ENCODE measurements around the gene CELA1.
"Not testable (repeated sequence)": the region's sequence is repeated elsewhere in the genome, so short reads cannot be mapped to it uniquely, and the experiment has no call there.

CELA1 gene

GRCh38 chr12:51323966-51324895, 22.2 kb downstream of the CELA1 start, which contains the start of gene BIN2:
TSS of gene BIN2 (minus strand) at chr12:51324174. CDS start at chr12:51324102, 72 bp downstream.
- Mint-ChIP-seq H3K36me3 (peaks cover 43% of the 10 kb centered on the region), H3K4me1 (peaks cover 93% of the 10 kb centered on the region), H3K9me3 (peaks cover 3% of the 10 kb centered on the region), H3K4me3 (peak within 1 kb of the TSS; percentile 98), H3K27ac (peak within 1 kb of the TSS; percentile 94), H3K27me3 (no peaks in the 10 kb centered on the region)
- CTCF ChIA-PET: interaction anchor here (0.7 to 7.9 kb wide), 3 partner anchors 17 to 808 kb away, joined by 3 to 50 read pairs (median 6); no protein-coding TSS in a partner anchor
- DNase-seq: peak; percentile 86

GRCh38 chr12:51323317-51323960, 23.0 kb downstream of the CELA1 start:
- H3K4me1 Mint-ChIP-seq: peaks cover 93% of the 10 kb centered on the region
- peak overlapping the region; percentile 98 for H3K4me3 Mint-ChIP-seq
- peak overlapping the region; percentile 94 for H3K27ac Mint-ChIP-seq
- H3K36me3 Mint-ChIP-seq: peaks cover 48% of the 10 kb centered on the region
- DNase-seq: peak; percentile 76
- H3K27me3 Mint-ChIP-seq: no peaks in the 10 kb centered on the region
- CTCF ChIA-PET: interaction anchor here (1.6 to 7.9 kb wide), 3 partner anchors 18 to 105 kb away, joined by 4 to 50 read pairs (median 6); partner anchors contain the start of gene POU6F1
- H3K9me3 Mint-ChIP-seq: peaks cover 3% of the 10 kb centered on the region

- no peaks in the 10 kb centered on the region for H3K27me3 Mint-ChIP-seq
- H3K36me3 Mint-ChIP-seq: peaks cover 55% of the 10 kb centered on the region
- H3K4me1 Mint-ChIP-seq: peaks cover 92% of the 10 kb centered on the region
- DNase-seq: peak; percentile 33
- peak overlapping the region; percentile 94 for H3K27ac Mint-ChIP-seq
- H3K4me3 Mint-ChIP-seq: peak overlapping the region; percentile 98
- CTCF ChIA-PET: interaction anchor here (1.6 to 7.9 kb wide), 3 partner anchors 19 to 104 kb away, joined by 4 to 50 read pairs (median 5); partner anchors contain the start of gene POU6F1
- peaks cover 3% of the 10 kb centered on the region for H3K9me3 Mint-ChIP-seq
These were observed 24.0 kb downstream of the CELA1 start for GRCh38 chr12:51322452-51322851.

- peak overlapping the region; percentile 94 for H3K27ac Mint-ChIP-seq
- peaks cover 59% of the 10 kb centered on the region for H3K36me3 Mint-ChIP-seq
- DNase-seq: no peak
- CTCF ChIA-PET: interaction anchor here (1.6 to 7.9 kb wide), 4 partner anchors 9 to 104 kb away, joined by 4 to 50 read pairs (median 4); partner anchors contain the start of gene POU6F1
- H3K4me1 Mint-ChIP-seq: peaks cover 91% of the 10 kb centered on the region
- no peaks in the 10 kb centered on the region for H3K27me3 Mint-ChIP-seq
- H3K9me3 Mint-ChIP-seq: peaks cover 3% of the 10 kb centered on the region
- peak overlapping the region; percentile 98 for H3K4me3 Mint-ChIP-seq
These were observed 24.6 kb downstream of the CELA1 start for GRCh38 chr12:51321882-51322281.

- Mint-ChIP-seq H3K9me3 (peaks cover 3% of the 10 kb centered on the region), H3K4me3 (peak overlapping the region; percentile 98), H3K4me1 (peaks cover 87% of the 10 kb centered on the region), H3K36me3 (peaks cover 64% of the 10 kb centered on the region), H3K27me3 (no peaks in the 10 kb centered on the region), H3K27ac (peak overlapping the region; percentile 94)
- CTCF ChIA-PET: interaction anchor here (0.6 to 7.9 kb wide), 3 partner anchors 10 to 556 kb away, joined by 3 to 50 read pairs (median 4); no protein-coding TSS in a partner anchor
- DNase-seq: peak; percentile 41
These were observed 25.7 kb downstream of the CELA1 start for GRCh38 chr12:51320695-51321320.

- DNase-seq: no peak
- Mint-ChIP-seq H3K4me3 (peak overlapping the region; percentile 98), H3K9me3 (peaks cover 3% of the 10 kb centered on the region), H3K4me1 (peaks cover 87% of the 10 kb centered on the region), H3K27me3 (no peaks in the 10 kb centered on the region), H3K27ac (peak overlapping the region; percentile 94), H3K36me3 (peaks cover 69% of the 10 kb centered on the region)
- CTCF ChIA-PET: interaction anchor here (0.6 to 7.9 kb wide), 3 partner anchors 11 to 555 kb away, joined by 3 to 50 read pairs (median 4); no protein-coding TSS in a partner anchor
These were observed 26.2 kb downstream of the CELA1 start for GRCh38 chr12:51320311-51320694.

GRCh38 chr12:51318846-51319599, 27.5 kb downstream of the CELA1 start:
- CTCF ChIA-PET: interaction anchor here (2.5 to 7.9 kb wide), 2 partner anchors 23 to 49 kb away, joined by 7 to 50 read pairs; partner anchors contain the start of gene SMAGP
- peaks cover 69% of the 10 kb centered on the region for H3K36me3 Mint-ChIP-seq
- H3K4me1 Mint-ChIP-seq: peaks cover 78% of the 10 kb centered on the region
- H3K4me3 Mint-ChIP-seq: peak overlapping the region; percentile 98
- no peaks in the 10 kb centered on the region for H3K9me3 Mint-ChIP-seq
- DNase-seq: peak; percentile 71
- peak overlapping the region; percentile 94 for H3K27ac Mint-ChIP-seq
- no peaks in the 10 kb centered on the region for H3K27me3 Mint-ChIP-seq

- H3K36me3 Mint-ChIP-seq: peaks cover 69% of the 10 kb centered on the region
- CTCF ChIA-PET: interaction anchor here (2.5 to 7.9 kb wide), 2 partner anchors 23 to 48 kb away, joined by 7 to 50 read pairs; partner anchors contain the start of gene SMAGP
- peak overlapping the region; percentile 94 for H3K27ac Mint-ChIP-seq
- H3K4me3 Mint-ChIP-seq: peak overlapping the region; percentile 98
- peaks cover 78% of the 10 kb centered on the region for H3K4me1 Mint-ChIP-seq
- not testable (repeated sequence) for DNase-seq, H3K27me3 Mint-ChIP-seq, H3K9me3 Mint-ChIP-seq
These were observed 28.2 kb downstream of the CELA1 start for GRCh38 chr12:51318057-51318806.

GRCh38 chr12:51311389-51311788, 35.1 kb downstream of the CELA1 start:
- H3K4me1 Mint-ChIP-seq: peaks cover 52% of the 10 kb centered on the region
- no peak for DNase-seq
- peaks cover 60% of the 10 kb centered on the region for H3K36me3 Mint-ChIP-seq
- H3K4me3 Mint-ChIP-seq: no peak overlapping the region
- no peaks in the 10 kb centered on the region for H3K9me3 Mint-ChIP-seq
- CTCF ChIA-PET: interaction anchor here (2.2 kb wide), 1 partner anchor 30 kb away, joined by 13 read pairs; no protein-coding TSS in a partner anchor
- H3K27me3 Mint-ChIP-seq: no peaks in the 10 kb centered on the region
- no peak overlapping the region for H3K27ac Mint-ChIP-seq

GRCh38 chr12:51307655-51308593, 38.6 kb downstream of the CELA1 start:
- no peaks in the 10 kb centered on the region for H3K27me3 Mint-ChIP-seq
- CTCF ChIA-PET: interaction anchor here (0.9 kb wide), 1 partner anchor 33 kb away, joined by 4 read pairs; no protein-coding TSS in a partner anchor
- H3K4me3 Mint-ChIP-seq: no peak overlapping the region
- H3K4me1 Mint-ChIP-seq: peaks cover 39% of the 10 kb centered on the region
- H3K27ac Mint-ChIP-seq: no peak overlapping the region
- no peaks in the 10 kb centered on the region for H3K9me3 Mint-ChIP-seq
- no peak for DNase-seq
- H3K36me3 Mint-ChIP-seq: peaks cover 64% of the 10 kb centered on the region

- CTCF ChIA-PET: no interaction called here
- no peak for DNase-seq
- Mint-ChIP-seq H3K27ac (no peak overlapping the region), H3K36me3 (peaks cover 67% of the 10 kb centered on the region), H3K9me3 (no peaks in the 10 kb centered on the region), H3K4me3 (no peak overlapping the region), H3K27me3 (no peaks in the 10 kb centered on the region), H3K4me1 (peaks cover 30% of the 10 kb centered on the region)
These were observed 40.0 kb downstream of the CELA1 start for GRCh38 chr12:51306507-51306906.

Measured in activated naive CD4-positive, alpha-beta T cell treated with anti-CD3 and anti-CD28 coated beads, Interleukin-2, amount 10 ng/mL, durations not matched to agents 7 days and 5 days (primary cell).